Measurements from ENCODE around the gene DTX3L.

Gene DTX3L

DNA sequence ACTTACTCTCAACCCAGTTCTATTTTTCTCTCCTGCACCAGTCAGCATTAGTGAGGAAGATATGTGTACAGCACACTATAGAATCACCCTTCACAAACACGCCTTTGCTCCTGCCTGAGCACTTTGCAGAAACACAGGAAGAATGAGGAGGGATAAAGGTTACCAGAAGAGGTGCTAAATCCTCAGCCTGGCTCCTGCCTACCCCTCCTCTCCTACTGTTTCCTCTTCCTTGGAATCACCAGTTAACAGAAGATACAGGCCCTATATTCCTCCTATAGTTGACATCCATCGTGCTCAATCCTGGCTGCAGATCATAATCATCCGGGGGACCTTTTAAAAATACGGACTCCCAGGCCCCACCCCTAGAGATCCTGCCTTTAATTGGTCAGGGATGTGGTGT lies 42.2 kb downstream of the DTX3L start:
- no peak for DNase-seq (ENCODE audit: low spot score)

DNA sequence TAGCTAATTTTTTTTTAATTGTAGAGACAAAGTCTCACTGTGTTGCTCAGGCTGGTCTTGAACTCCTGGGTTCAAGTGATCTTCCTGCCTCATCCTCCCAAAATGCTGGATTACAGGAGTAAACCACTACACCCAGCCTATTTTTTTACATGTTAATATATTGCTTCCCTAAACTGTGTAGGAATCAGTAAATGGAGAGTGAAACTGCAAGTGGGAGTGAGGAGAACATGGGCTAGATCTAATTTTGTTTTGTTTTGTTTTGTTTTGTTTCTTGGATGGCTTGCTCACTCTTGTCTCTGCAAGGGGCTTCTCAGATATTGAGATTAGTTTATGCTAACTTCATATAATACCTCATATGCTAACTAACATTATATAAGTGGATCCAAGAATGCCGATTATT lies 44.8 kb downstream of the DTX3L start:
- no peak for DNase-seq (ENCODE audit: low spot score)

DNA sequence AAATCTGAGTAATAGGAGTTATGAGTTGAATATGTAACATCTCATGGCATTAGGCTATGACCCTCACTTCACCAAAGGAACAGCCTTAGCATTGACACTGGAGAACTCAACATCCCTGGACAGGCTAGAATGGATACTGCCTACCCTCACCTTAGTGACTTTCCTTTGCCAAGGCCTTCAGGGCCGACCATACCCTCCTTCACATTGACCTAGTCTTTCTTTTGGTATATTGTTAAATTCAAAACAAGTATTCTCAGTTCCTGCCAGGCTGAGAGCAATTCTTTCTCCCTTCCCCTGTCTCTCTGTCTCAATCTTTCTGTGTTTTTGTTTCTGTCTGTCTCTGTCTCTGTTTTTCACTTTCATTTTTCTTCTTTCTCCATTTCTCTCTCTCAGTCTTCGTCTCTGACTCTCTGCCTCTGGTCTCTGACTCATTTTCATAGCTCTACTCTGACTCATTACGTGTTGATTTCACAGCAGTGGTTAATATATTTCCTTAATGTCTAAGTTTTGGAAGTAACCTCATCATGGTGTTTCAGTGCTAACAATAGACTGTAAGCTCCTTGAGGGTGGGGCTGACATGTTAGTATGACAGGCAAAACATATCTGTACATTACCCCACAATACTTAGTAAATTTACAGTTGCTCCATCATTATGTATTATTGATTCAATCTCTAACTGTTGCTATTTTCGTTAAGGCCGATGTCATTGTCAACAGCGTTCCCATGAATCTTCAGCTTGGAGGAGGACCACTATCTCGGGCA lies 45.8 kb downstream of the DTX3L start:
- DNase-seq (ENCODE audit: low spot score): peak; percentile 90

DNA sequence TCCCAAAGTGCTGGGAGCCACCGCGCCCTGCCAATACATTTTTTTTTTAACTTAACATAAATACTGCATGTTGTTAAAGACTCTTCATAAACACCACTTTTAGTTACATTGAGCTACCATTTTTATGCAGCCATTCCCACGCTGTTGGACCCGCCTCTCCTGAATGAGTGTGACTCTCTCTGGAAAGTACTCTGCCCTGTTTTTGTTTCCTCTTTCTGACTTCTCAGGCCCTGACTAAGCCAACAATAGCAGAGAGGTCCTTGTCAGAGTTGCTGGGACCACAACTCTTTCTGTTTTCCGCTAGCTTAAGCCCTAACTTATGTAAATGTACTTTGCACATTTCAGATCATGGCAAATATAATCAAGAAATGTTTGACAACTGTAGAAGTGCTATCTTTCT lies 48.6 kb downstream of the DTX3L start:
- no peak for DNase-seq (ENCODE audit: low spot score)

DNA sequence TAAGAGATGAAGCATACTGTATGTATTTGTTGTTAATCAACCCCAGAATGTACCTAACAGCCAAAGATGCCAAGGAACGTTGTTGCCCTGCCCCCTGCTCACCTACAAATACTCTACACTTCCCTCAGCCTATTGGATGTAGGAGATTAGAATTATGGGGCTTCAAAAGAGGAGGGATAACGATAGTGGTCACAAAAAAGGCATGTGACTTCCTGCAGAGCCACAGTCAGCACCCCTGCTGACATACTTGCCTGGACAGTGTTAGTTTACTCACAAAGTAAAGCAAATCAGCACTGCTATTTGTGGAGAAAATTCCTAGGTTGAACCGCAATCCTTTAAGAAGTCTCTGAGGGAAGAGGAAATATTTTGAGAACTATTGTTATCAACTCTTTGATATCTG lies 51.2 kb downstream of the DTX3L start:
- DNase-seq (ENCODE audit: low spot score): no peak

DNA sequence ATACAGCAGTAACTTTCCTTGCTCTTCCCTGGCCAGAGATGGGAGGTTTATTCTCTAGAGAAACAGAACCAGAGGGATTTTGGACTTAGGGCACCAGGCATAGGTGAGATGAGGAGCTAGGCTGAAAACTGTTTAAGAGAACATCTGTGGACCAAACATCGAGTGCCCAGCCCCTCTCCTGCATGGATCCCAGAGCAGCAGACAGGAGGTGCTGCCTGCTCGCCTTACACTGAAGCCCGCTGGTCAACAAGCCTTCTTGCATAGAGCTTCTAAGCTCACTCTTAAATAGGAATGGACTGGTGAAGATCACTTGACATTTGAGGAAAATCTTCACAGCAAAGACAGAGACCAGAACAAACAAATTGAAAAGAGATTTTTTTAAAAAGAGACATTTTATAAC lies 54.5 kb downstream of the DTX3L start:
- DNase-seq (ENCODE audit: low spot score): no peak

DNA sequence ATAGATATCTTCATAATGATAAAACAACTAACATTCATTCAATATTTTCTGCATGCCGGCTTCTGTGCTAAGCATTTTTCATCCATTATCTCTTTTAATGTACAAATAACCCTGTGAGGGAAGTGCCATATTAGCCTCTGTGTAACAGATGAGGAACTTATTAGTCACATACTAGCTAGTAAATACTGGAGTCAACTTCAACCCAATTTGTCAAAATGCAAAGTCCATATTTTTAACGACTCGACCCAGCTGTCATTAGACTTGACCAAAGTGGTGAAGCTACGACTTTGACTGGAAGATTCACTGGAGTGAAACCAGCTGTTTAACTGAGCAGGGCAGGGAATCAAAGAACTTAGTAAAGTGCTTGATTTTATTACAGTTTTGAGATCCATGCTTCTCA lies 54.9 kb downstream of the DTX3L start:
- peak; percentile 16 for DNase-seq (ENCODE audit: low spot score)

DNA sequence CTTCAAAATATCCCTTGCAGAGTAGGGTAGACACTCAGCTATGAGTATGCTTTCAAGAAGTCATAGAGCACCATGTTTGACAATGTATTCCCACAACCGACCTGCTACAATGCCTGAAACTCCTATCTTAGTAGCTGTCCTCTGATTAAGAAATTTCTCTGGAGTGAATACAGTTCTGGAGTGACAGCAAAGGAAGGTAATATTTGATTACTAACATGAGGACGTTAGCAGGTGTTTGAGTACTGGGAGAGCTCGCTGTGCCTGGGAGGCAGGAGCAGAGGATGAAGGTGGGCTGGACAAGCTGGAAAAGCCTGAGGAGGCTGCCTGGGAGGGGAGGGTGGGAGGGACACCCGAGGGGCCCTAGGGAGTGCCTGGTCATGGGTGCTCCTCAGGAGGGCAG lies 56.3 kb downstream of the DTX3L start:
- no peak for DNase-seq (ENCODE audit: low spot score)

DNA sequence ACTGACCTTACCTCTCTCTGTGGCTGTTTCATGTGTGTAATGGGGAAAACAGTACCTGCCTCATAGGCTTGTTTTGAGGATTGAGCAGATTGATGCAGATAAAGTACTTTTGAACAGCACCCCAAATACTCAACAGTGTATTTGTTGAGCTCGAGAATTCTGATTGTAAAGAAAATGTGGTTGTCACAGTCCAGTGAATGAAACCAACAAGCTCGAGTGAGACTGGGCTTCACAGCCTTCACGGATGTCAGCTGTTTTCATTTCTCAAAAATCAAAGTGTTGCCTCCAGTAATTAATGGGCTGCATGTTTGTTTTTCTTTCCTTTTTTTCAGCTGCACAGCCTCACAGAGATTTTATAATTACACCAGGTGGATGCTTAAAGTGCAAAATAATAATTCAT lies 57.0 kb downstream of the DTX3L start:
- DNase-seq (ENCODE audit: low spot score): no peak

DNA sequence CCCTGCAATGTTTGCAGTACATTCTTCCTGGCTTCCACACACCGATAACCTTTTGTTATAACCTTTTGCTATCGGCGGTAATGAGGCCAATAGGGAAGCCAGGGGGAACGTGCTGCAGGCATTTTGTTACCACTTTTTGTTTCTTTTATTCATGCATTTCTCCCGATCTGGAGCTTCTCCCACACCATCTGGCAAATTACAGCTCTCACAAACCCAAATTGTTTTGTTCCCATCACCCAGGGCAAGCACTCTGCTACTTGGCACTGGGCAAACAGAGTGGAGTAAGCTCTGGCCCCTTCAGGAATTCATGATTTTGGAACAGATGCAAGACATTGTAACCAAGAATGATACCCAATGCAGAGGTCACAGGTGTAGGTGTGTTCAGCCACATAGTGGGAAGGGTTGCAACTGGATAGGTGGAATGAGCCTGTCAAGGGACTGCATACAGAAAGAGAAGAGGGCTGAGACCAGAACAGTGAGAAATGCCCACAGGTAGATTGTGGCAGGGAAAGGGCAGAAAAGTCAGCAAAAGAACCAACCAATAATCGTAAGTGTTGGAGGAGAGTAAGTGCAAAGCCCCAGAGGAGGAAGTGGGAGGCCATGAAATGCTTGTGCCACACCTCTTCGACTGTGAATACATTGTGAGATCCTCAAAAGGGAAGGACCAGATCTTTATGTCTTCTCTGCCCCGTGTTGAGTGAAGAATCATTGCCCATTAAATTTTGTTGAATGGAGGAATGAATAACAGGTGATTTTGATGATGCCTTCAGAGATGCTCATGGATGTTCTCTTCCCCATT lies 59.1 kb downstream of the DTX3L start:
- no peak for DNase-seq (ENCODE audit: low spot score)

Data from RKO (cell line).